Measurements from ENCODE around the gene GNAI2. TPM values are rescaled to one million over a fixed set of nuclear protein-coding genes. Genes with fewer than 3 reads are reported as not detected.
A peak's percentile ranks its signal among the peaks of the same experiment; 100 is the strongest.

GNAI2 gene
- total and polyA plus RNA-seq, 8 donors: 61.1 to 211 (median 79.2) TPM

DNA sequence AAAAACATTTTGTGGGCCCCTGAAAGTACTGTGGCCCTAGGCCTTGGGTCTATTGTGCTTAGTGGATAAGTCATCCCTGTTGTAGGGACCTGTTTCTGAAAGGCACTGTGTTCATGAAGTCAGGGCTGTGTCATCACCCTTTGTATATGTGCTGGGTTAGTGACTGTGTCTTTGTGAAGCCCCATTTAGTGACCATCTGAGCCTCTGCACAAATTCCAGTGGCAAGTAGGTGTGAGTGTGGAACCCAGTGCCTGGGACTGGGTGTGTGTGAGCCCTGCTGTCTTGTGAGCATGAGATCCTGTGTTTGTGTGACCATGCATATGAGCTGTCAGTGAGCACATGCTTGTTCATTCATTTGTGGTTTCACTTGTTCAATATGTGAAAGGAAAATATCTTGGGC, 68.6 kb downstream of the GNAI2 start:
- DNase-seq: peak in 1 of 2 donors; percentile 5
- H3K27ac ChIP-seq: no peak overlapping the region
- intact Hi-C loops (cut with DNase I; ENCODE audit: low total_unique reads): no loop called here
- H3K4me3 ChIP-seq: no peak overlapping the region
- TF ChIP-seq, protein P1, sequence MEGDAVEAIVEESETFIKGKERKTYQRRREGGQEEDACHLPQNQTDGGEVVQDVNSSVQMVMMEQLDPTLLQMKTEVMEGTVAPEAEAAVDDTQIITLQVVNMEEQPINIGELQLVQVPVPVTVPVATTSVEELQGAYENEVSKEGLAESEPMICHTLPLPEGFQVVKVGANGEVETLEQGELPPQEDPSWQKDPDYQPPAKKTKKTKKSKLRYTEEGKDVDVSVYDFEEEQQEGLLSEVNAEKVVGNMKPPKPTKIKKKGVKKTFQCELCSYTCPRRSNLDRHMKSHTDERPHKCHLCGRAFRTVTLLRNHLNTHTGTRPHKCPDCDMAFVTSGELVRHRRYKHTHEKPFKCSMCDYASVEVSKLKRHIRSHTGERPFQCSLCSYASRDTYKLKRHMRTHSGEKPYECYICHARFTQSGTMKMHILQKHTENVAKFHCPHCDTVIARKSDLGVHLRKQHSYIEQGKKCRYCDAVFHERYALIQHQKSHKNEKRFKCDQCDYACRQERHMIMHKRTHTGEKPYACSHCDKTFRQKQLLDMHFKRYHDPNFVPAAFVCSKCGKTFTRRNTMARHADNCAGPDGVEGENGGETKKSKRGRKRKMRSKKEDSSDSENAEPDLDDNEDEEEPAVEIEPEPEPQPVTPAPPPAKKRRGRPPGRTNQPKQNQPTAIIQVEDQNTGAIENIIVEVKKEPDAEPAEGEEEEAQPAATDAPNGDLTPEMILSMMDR (IDR thresholded peaks at IDR 0.05): no peak
- TF ChIP-seq POLR2AphosphoS5 (IDR thresholded peaks at IDR 0.05) (no peak), POLR2A (IDR thresholded peaks at IDR 0.05) (no peak), EP300 (IDR thresholded peaks at IDR 0.05) (no peak)
- H3K36me3 ChIP-seq: peaks cover 0 to 6% (median 0%) of the 10 kb centered on the region in 4 donors
- H3K27me3 ChIP-seq: no peaks in the 10 kb centered on the region
- no peaks in the 10 kb centered on the region for H3K9me3 ChIP-seq
- H3K4me1 ChIP-seq: peaks cover 25 to 47% (median 42%) of the 10 kb centered on the region in 4 donors

Small RNA genes within 50 kb of the gene (small RNA-seq; reads per million reads assigned to genes)
- 0 reads per million in 4 donors for gene MIR5787

Other genes starting within 250 kb of the GNAI2 start
- gene RBM5, start 147.3 kb upstream of the GNAI2 start, total RNA-seq: 100 to 1,000 TPM; 246 to 464 (median 290) TPM
- gene RBM5, start 147.3 kb upstream of the GNAI2 start, polyA plus RNA-seq: 10 to 100 TPM; 25.0 to 89.4 (median 30.1) TPM
- 10 to 100 TPM; 11.9 to 34.5 (median 31.2) TPM for gene SEMA3F, start 80.9 kb upstream of the GNAI2 start, total RNA-seq
- 10 to 100 TPM in 2 of 3 donors, 1 to 10 TPM in 1; 8.9 to 33.8 (median 14.6) TPM for gene SEMA3F, start 80.9 kb upstream of the GNAI2 start, polyA plus RNA-seq
- gene GNAT1, start 44.6 kb upstream of the GNAI2 start, total RNA-seq: not detected
- gene GNAT1, start 44.6 kb upstream of the GNAI2 start, polyA plus RNA-seq: not detected
- gene SLC38A3, start 30.9 kb upstream of the GNAI2 start, total RNA-seq: 1 to 10 TPM in 1 of 5 donors, not detected in 4; 3.1 TPM
- gene SLC38A3, start 30.9 kb upstream of the GNAI2 start, polyA plus RNA-seq: 1 to 10 TPM in 1 of 3 donors, under 1 TPM in 2; 0.15 to 1.1 (median 0.93) TPM
- gene SEMA3B, start 32.9 kb downstream of the GNAI2 start, total RNA-seq: 100 to 1,000 TPM in 4 of 5 donors, 10 to 100 TPM in 1; 53.6 to 310 (median 129) TPM
- gene SEMA3B, start 32.9 kb downstream of the GNAI2 start, polyA plus RNA-seq: 10 to 100 TPM; 40.1 to 79.9 (median 42.0) TPM
- gene LSMEM2, start 42.9 kb downstream of the GNAI2 start, total RNA-seq: not detected
- under 1 TPM in 2 of 3 donors, not detected in 1; 0.31 to 0.58 TPM for gene LSMEM2, start 42.9 kb downstream of the GNAI2 start, polyA plus RNA-seq
- gene IFRD2, start 56.2 kb downstream of the GNAI2 start, total RNA-seq: 100 to 1,000 TPM in 3 of 5 donors, 10 to 100 TPM in 2; 69.9 to 254 (median 193) TPM
- 100 to 1,000 TPM in 2 of 3 donors, 10 to 100 TPM in 1; 98.1 to 118 (median 108) TPM for gene IFRD2, start 56.2 kb downstream of the GNAI2 start, polyA plus RNA-seq
- gene HYAL3, start 63.2 kb downstream of the GNAI2 start, total RNA-seq: 1 to 10 TPM in 3 of 5 donors, not detected in 2; 1.3 to 3.9 (median 1.3) TPM
- 1 to 10 TPM; 5.0 to 7.9 (median 7.7) TPM for gene HYAL3, start 63.2 kb downstream of the GNAI2 start, polyA plus RNA-seq
- gene NAA80, start 63.2 kb downstream of the GNAI2 start, total RNA-seq: 100 to 1,000 TPM in 1 of 5 donors, 10 to 100 TPM in 3, 1 to 10 TPM in 1; 3.1 to 107 (median 22.3) TPM
- gene NAA80, start 63.2 kb downstream of the GNAI2 start, polyA plus RNA-seq: 10 to 100 TPM in 1 of 3 donors, 1 to 10 TPM in 2; 8.7 to 16.4 (median 9.7) TPM
- 10 to 100 TPM in 1 of 5 donors, 1 to 10 TPM in 3, not detected in 1; 1.8 to 38.4 (median 5.3) TPM for gene HYAL1, start 67.4 kb downstream of the GNAI2 start, total RNA-seq
- gene HYAL1, start 67.4 kb downstream of the GNAI2 start, polyA plus RNA-seq: 10 to 100 TPM in 2 of 3 donors, 1 to 10 TPM in 1; 6.3 to 25.8 (median 12.7) TPM
- gene HYAL2, start 86.5 kb downstream of the GNAI2 start, total RNA-seq: 10 to 100 TPM; 11.1 to 96.4 (median 26.8) TPM
- gene HYAL2, start 86.5 kb downstream of the GNAI2 start, polyA plus RNA-seq: 10 to 100 TPM; 24.7 to 47.6 (median 30.4) TPM
- 10 to 100 TPM in 3 of 5 donors, 1 to 10 TPM in 1, not detected in 1; 2.3 to 63.4 (median 25.6) TPM for gene TUSC2, start 92.0 kb downstream of the GNAI2 start, total RNA-seq
- 10 to 100 TPM; 40.3 to 48.1 (median 46.3) TPM for gene TUSC2, start 92.0 kb downstream of the GNAI2 start, polyA plus RNA-seq
- gene RASSF1, start 104.6 kb downstream of the GNAI2 start, total RNA-seq: 10 to 100 TPM; 16.5 to 33.2 (median 22.6) TPM
- 10 to 100 TPM; 27.8 to 37.3 (median 29.6) TPM for gene RASSF1, start 104.6 kb downstream of the GNAI2 start, polyA plus RNA-seq
- 10 to 100 TPM in 1 of 5 donors, under 1 TPM in 3, not detected in 1; 0.87 to 61.4 (median 0.91) TPM for gene ZMYND10, start 109.5 kb downstream of the GNAI2 start, total RNA-seq
- gene ZMYND10, start 109.5 kb downstream of the GNAI2 start, polyA plus RNA-seq: 1 to 10 TPM in 2 of 3 donors, under 1 TPM in 1; 0.87 to 3.7 (median 1.2) TPM
- 10 to 100 TPM in 3 of 5 donors, 1 to 10 TPM in 2; 4.5 to 75.0 (median 13.0) TPM for gene NPRL2, start 114.6 kb downstream of the GNAI2 start, total RNA-seq
- gene NPRL2, start 114.6 kb downstream of the GNAI2 start, polyA plus RNA-seq: 10 to 100 TPM; 20.8 to 27.6 (median 27.0) TPM
- gene CYB561D2, start 114.7 kb downstream of the GNAI2 start, total RNA-seq: 10 to 100 TPM in 2 of 5 donors, 1 to 10 TPM in 2, not detected in 1; 6.1 to 16.3 (median 10.3) TPM
- gene CYB561D2, start 114.7 kb downstream of the GNAI2 start, polyA plus RNA-seq: 10 to 100 TPM; 10.4 to 26.1 (median 17.4) TPM
- gene TMEM115, start 123.3 kb downstream of the GNAI2 start, total RNA-seq: 100 to 1,000 TPM in 1 of 5 donors, 10 to 100 TPM in 4; 25.0 to 128 (median 27.4) TPM
- gene TMEM115, start 123.3 kb downstream of the GNAI2 start, polyA plus RNA-seq: 10 to 100 TPM; 14.6 to 27.7 (median 14.7) TPM

Data from stomach (tissue), 9 donors.